Cardiac fibroblast (primary cell): ENCODE results near the gene PTPRU.

ENCODE experiments used
- DNase-seq, 2 donors: peaks; one replicate each; pipeline versions ENCODE4 v3.0.0 to v3.0.0-alpha.2; 2010; ENCODE audit warnings: low read depth in 2 of 2
- H3K4me3 ChIP-seq, 2 donors: replicated peaks in 1 of 2; 1 replicate in 1 of 2; 2 replicates in 1 of 2; pipeline ENCODE4 v1.5.1; 2011; ENCODE audit warnings: low read depth in 2 of 2, low read length in 2 of 2, mild to moderate bottlenecking in 2 of 2, moderate library complexity in 1 of 2
- TF ChIP-seq, protein P1 (sequence below): IDR thresholded peaks from one replicate; pipeline ENCODE4 v1.5.1; 2011; ENCODE audit warnings: low read depth, mild to moderate bottlenecking, low read length, inconsistent platforms

Gene PTPRU

DNA sequence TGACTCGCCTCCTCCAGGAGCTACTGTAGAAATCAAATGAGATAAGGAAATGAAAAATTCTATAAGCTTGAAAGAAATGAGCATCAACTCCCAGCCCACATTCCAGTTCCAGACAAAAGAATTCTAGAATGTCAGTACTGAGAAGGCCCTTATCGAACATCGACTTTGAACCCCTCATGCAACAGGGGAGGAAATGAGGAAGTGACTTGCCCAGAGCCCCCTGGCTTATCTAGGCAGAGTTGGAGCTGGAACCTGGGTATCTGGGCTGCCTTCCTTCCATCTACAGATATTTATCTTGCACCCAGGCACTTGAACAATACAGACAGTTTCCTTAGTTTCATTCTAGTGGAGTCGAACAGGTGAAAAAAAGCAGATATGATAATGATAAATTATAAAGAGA lies 27.9 kb upstream of the PTPRU start:
- TF ChIP-seq, protein P1, sequence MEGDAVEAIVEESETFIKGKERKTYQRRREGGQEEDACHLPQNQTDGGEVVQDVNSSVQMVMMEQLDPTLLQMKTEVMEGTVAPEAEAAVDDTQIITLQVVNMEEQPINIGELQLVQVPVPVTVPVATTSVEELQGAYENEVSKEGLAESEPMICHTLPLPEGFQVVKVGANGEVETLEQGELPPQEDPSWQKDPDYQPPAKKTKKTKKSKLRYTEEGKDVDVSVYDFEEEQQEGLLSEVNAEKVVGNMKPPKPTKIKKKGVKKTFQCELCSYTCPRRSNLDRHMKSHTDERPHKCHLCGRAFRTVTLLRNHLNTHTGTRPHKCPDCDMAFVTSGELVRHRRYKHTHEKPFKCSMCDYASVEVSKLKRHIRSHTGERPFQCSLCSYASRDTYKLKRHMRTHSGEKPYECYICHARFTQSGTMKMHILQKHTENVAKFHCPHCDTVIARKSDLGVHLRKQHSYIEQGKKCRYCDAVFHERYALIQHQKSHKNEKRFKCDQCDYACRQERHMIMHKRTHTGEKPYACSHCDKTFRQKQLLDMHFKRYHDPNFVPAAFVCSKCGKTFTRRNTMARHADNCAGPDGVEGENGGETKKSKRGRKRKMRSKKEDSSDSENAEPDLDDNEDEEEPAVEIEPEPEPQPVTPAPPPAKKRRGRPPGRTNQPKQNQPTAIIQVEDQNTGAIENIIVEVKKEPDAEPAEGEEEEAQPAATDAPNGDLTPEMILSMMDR: no peak
- DNase-seq: no peak
- no peak overlapping the region for H3K4me3 ChIP-seq

DNA sequence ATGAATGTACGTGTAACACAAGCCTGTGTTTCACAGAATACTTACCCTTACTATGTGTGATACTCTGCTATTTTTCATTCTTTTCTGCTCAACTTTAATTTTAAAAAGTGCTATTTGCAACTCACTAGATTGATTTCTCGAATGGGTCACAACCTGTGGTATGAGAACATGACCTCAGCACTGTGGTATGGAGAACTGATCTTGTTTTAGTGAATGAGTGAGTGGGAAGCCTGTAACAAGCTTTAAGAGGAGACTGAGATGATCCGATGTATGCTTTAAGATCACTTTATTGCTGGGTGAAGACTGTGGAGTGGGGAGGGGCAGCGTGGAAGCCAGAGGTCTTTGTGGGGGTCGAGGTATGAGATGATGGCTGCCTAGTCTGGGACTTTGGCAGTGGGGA lies 27.1 kb upstream of the PTPRU start:
- DNase-seq: peak in 1 of 2 donors; percentile 43
- TF ChIP-seq, protein P1: no peak
- H3K4me3 ChIP-seq: no peak overlapping the region

DNA sequence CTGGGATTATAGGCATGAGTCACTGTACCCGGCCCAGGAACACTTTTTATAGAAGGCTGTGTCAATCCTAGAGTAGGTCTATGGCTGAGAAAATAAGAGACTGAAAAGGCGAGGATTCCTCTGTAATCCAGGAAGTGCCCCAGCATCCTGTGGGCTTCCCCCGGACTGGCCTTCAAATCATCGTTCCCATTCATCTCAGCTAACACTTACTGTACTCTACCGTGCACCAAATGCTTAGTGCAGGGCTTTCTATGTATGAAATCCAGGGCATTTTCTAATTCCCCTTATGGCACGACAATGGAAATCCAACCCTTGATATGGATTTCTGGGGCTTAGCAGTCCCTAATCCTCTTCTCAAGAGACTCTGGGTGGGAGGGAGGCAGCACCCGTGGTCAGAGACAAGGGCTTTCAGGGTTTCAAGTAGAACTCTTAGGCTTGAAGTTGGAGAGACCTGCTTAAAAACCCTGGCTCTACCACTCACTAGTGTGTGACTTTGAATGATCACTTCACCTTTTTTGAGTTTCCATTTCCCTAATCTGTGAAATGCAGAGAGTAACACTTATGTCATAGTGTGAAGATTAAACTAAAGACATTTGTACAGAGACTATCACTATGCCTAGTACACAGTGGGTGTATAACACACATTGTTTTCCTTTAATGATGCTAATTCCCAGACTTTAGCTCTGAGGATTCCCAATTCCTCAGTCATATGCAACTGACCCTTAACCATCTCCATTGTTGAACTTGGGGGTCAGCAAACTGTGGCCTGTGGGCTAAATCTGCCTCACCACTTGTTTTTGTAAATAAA lies 25.8 kb upstream of the PTPRU start:
- TF ChIP-seq, protein P1: no peak
- no peak overlapping the region for H3K4me3 ChIP-seq

DNA sequence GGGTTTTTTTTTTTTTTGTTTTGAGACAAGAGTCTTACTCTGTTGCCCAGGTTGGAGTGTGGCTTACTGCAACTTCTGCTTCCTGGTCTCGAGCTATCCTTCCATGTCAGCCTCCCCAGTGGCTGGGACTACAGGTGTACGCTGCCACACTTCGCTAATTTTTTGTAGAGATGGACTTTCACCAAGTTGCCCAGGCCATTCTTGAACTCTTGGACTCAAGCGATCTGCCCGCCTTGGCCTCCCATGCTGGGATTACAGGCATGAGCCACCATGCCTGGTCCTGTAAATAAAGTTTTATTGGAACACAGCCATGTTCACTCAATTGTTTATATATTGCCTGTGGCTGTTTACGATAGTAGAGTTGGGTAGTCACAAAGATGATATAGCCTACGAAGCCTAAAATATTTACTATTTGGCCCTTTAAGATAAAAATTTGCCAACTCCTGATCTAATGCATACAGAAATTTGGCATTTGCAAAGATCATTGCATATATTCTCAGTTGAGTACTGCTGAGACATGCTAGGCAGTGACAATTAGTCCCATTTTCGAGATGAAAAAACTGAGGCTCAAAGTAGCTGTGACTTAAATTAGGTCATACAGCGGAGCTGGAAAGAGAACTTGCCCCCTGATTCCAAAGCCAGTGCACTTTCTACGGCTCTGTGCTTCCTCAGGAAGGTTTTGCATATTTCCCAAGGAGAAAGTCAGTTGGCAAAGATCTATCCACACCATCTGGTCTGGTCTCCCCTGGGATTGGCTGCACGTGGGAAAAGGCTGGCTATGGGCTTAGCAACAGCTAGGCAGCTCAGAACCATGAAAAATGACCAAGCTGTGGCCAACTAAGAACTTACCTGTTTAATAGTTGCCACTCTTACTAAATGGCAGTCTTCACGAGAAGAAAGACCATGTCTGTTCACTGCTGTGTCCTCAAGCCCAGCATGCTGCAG lies 25.0 kb upstream of the PTPRU start:
- TF ChIP-seq, protein P1: no peak
- no peak overlapping the region for H3K4me3 ChIP-seq
- DNase-seq: peak; percentile 29 to 56

More for the DNA sequence above, 25.8 kb upstream of the PTPRU start:
- no peak for DNase-seq

DNA sequence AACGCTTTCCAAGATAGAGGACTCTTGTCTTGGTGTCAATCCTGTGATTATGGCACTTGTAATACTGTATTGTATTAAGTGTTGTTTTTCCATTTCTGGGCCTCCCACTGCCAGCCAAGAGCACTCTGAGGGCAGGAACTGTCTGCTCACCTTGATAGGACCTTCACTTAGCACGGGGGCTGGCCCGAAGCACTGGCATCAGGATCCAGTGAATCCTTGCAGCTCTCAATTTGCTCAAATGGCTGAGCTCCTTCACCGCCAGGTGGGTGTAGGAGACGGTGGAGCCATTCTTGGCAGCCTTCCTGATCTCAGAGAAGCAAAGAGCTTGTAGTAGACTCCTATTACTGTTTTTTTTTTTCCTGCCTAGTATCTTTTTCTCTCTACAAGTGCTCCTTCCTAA lies 23.3 kb upstream of the PTPRU start:
- TF ChIP-seq, protein P1: no peak
- H3K4me3 ChIP-seq: no peak overlapping the region
- DNase-seq: no peak

DNA sequence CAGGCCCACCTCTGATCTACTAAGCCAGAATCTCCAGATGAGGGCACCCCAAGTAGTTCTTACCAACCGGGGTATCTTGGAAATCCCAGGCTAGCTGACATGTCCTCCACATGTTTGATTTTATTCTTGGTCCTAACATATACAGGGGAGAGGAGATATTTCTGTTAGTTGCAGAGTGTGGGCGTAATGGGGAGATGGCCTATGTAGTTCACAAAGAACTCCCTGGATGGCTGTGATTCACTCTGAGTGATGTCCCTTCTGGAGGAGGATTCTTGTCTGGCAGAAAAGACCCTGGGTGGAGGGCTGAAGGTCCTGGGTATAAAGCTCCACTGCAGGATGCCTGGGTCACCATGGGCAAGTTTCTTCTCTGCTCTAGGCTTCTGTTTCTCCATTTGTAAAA lies 18.7 kb upstream of the PTPRU start:
- DNase-seq: no peak
- no peak overlapping the region for H3K4me3 ChIP-seq
- TF ChIP-seq, protein P1: no peak
